Right atrium auricular region (tissue), 2 donors: ENCODE data around the gene CRBN. TPM values are rescaled to one million over a fixed set of nuclear protein-coding genes. Genes with fewer than 3 reads are reported as not detected.

ENCODE experiments used
- DNase-seq: peaks from one replicate; pipeline ENCODE4 v3.0.0-alpha.2; 2019; ENCODE audit warnings: low spot score
- H3K27ac ChIP-seq, 2 donors: fragments of 200-600 bp; sonication (generic); 1 replicate in 1 of 2; 2 replicates in 1 of 2; pipeline ENCODE4 v1.5.1; 2016 to 2019
- H3K27me3 ChIP-seq, 2 donors: fragments of 200-600 bp; sonication (generic); one replicate each; pipeline versions ENCODE4 v1.5.1 to v1.6.0; 2017 to 2019
- H3K36me3 ChIP-seq: fragments of 200-600 bp; sonication (generic); one replicate; pipeline ENCODE4 v1.5.1; 2016
- H3K4me1 ChIP-seq, 2 donors: fragments of 200-600 bp; sonication (generic); one replicate each; pipeline versions ENCODE4 v1.5.1 to v1.6.0; 2017 to 2019
- H3K4me3 ChIP-seq, 2 donors: fragments of 200-600 bp; sonication (generic); 1 replicate in 1 of 2; 2 replicates in 1 of 2; pipeline ENCODE4 v1.5.1; 2017 to 2019; ENCODE audit warnings: mild to moderate bottlenecking in 1 of 2, moderate library complexity in 1 of 2
- H3K9me3 ChIP-seq, 2 donors: fragments of 200-600 bp; sonication (generic); one replicate each; pipeline ENCODE4 v1.5.1; 2019
- total RNA-seq, 2 donors: library from RNA; depleted of rRNA; stranded (reverse); fragments of >200 nt; gene quantifications; one replicate each; pipeline ENCODE4 v1.1.0, GENCODE V29; 2016
- TF ChIP-seq, protein P1 (sequence below), 2 donors: fragments of 200-600 bp; sonication (generic); IDR thresholded peaks; one replicate each; pipeline ENCODE4 v1.5.1; 2019; ENCODE audit warnings: antibody characterized with exemption in 2 of 2

CRBN gene
- total RNA-seq, 2 donors from 2014 or later, result 37.3 to 37.5 TPM

DNA sequence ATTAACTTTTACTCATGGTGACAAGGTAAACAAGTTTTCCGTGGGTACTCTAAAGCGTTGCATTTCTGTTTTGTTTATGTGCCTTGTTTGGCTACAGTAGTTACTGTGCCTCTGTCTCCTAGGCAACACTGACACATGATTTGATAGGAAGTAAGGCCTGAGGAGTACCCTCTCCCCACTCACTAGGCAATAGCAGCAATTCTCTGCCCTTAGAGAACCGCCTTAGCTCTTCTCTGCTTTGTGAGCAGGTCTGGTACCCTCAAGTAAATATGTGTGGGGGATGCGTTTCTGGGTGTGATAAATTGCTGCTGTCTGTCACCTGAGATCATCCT lies 69.2 kb downstream of the CRBN start, which contains the start of gene IL5RA:
TSS of gene IL5RA (minus strand) at position 76 of the 332 bp plus-strand sequence. CDS start 5,390 bp downstream, outside the sequence.
- Histone ChIP-seq H3K27ac (peak within 1 kb of the TSS; percentile 32 to 55), H3K36me3 (no peaks in the 10 kb centered on the region), H3K4me1 (peaks cover 0 to 8% of the 10 kb centered on the region in 2 donors), H3K9me3 (no peaks in the 10 kb centered on the region), H3K4me3 (peak within 1 kb of the TSS; percentile 28 to 37), H3K27me3 (no peaks in the 10 kb centered on the region)
- DNase-seq, result no peak
- TF ChIP-seq, protein P1, sequence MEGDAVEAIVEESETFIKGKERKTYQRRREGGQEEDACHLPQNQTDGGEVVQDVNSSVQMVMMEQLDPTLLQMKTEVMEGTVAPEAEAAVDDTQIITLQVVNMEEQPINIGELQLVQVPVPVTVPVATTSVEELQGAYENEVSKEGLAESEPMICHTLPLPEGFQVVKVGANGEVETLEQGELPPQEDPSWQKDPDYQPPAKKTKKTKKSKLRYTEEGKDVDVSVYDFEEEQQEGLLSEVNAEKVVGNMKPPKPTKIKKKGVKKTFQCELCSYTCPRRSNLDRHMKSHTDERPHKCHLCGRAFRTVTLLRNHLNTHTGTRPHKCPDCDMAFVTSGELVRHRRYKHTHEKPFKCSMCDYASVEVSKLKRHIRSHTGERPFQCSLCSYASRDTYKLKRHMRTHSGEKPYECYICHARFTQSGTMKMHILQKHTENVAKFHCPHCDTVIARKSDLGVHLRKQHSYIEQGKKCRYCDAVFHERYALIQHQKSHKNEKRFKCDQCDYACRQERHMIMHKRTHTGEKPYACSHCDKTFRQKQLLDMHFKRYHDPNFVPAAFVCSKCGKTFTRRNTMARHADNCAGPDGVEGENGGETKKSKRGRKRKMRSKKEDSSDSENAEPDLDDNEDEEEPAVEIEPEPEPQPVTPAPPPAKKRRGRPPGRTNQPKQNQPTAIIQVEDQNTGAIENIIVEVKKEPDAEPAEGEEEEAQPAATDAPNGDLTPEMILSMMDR (IDR thresholded peaks at IDR 0.05), result no peak

DNA sequence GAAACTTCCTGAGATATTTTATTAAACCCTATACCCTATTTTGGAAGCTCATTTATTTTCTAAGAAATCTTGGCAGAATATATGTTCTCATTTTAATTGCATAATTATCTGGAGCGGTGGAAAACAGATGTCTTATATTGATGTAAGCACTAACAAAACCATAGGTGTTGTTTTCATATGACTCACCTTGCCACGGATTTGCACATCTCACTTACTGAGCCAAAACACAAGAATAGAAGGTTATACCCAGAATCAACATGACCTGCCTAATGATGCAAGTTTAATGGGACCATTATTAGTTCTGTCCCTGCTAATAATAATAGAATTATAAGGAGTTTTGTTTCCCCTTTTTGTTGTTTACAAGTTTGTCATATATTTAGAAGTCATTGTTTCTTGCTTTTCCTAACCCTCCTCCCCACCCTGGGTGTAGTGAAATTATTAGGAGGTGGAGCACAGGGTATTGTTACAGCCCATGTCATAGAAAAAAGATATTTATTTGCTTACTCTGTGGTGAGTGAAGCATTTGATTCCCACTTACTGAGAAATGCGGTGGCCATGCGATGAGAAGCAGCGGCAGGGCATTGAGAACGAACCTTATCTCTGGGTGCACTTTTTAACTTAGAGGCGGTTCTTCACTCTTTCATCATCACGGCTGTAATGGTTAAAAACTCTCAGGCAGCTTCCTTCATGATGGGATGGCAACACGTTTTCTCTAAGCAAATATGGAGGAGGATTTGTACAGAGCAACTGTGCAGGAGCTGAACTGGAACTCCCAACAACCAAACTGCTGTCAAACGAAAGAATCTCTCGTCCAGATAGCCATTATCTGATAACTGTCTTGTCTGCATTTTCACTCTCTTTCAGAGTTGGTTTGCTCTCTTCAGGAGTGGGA lies 69.8 kb downstream of the CRBN start:
- Histone ChIP-seq H3K9me3 (no peaks in the 10 kb centered on the region), H3K27ac (peak overlapping the region; percentile 32 to 55), H3K4me3 (peak overlapping the region; percentile 28 to 37), H3K4me1 (peaks cover 0 to 8% of the 10 kb centered on the region in 2 donors), H3K36me3 (no peaks in the 10 kb centered on the region), H3K27me3 (no peaks in the 10 kb centered on the region)
- no peak for DNase-seq
- TF ChIP-seq, protein P1 (IDR thresholded peaks at IDR 0.05), result no peak

DNA sequence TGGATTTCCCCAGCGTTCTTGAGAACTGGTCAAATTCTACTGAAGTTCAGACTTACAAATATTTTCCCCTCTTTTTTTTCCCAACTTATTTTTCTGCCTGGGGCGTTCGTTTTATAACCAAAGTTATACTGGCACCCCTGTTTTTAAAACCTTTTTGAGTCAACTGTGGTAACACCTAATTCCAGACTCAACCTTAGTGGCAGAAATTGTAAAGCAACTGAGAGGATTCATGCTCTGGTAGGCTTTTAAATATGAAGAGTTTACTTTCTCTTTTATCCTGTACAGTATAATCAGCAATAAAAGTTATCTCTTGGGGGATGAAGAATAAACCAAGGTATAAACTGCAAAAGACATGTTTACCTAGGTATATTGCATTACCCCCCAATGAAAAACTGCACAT lies 71.6 kb downstream of the CRBN start:
- no peaks in the 10 kb centered on the region for H3K27me3 ChIP-seq
- H3K9me3 ChIP-seq, result no peaks in the 10 kb centered on the region
- H3K4me3 ChIP-seq, result no peak overlapping the region
- H3K36me3 ChIP-seq, result no peaks in the 10 kb centered on the region
- H3K27ac ChIP-seq, result no peak overlapping the region
- peaks cover 0 to 8% of the 10 kb centered on the region in 2 donors for H3K4me1 ChIP-seq
- TF ChIP-seq, protein P1 (IDR thresholded peaks at IDR 0.05), result no peak
- no peak for DNase-seq

DNA sequence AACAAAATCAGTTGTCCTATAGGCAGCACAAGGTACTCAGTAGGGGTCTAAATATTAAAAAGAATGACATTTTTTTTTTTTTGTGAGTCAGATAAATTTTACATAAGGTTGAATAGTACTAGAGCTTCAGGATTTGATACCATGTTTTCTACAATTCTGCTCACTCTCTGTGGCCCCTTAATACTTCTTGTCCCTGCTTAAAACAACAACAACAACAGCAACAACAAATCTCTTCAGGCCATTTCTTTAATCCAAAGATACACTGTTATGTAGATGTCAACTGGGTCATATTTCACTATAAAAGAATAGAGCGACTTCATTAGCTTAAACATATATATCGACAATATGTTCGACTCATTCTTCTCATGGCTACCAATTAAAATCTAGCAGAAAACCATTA lies 72.3 kb downstream of the CRBN start:
- peaks cover 0 to 8% of the 10 kb centered on the region in 2 donors for H3K4me1 ChIP-seq
- H3K27me3 ChIP-seq, result no peaks in the 10 kb centered on the region
- no peak for DNase-seq
- no peak overlapping the region for H3K4me3 ChIP-seq
- H3K9me3 ChIP-seq, result no peaks in the 10 kb centered on the region
- H3K36me3 ChIP-seq, result no peaks in the 10 kb centered on the region
- TF ChIP-seq, protein P1 (IDR thresholded peaks at IDR 0.05), result no peak
- H3K27ac ChIP-seq, result no peak overlapping the region

DNA sequence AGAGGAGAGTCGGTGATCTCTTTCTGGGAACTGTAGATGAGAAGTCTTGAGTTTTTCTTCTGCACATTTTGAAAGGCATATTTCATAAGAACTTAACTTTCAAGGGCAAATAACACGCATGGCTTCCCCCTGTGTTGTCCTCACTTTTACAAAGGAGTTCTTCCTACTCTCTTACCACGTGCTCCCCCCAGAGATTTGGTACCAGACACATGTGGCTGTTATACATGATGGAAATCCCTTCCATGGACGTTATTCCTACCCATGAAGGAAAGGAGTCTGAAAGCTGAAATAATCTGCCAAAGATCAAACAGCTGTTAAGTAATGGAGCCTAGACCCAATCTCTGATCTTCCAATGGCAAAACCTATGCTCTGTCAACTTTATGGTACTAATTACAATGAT lies 73.7 kb downstream of the CRBN start:
- Histone ChIP-seq H3K27me3 (no peaks in the 10 kb centered on the region), H3K36me3 (no peaks in the 10 kb centered on the region), H3K4me1 (peaks cover 0 to 5% of the 10 kb centered on the region in 2 donors), H3K9me3 (no peaks in the 10 kb centered on the region), H3K4me3 (no peak overlapping the region), H3K27ac (no peak overlapping the region)
- TF ChIP-seq, protein P1 (IDR thresholded peaks at IDR 0.05), result no peak
- DNase-seq, result no peak
